SK-N-SH treated with all-trans-retinoic acid at 6 μM for 48 hours (cell line): Measurements from ENCODE around the gene LZTR1.

Experiments used
- RARB ChIP-seq: fragments of 250-450 bp; sonication (Bioruptor Pico); IDR thresholded peaks from 2 replicates; pipeline ENCODE4 v1.8.0; 2021; ENCODE audit warnings: mild to moderate bottlenecking, moderate library complexity
- SNAI2 ChIP-seq: fragments of 250-450 bp; sonication (Bioruptor Pico); IDR thresholded peaks from 2 replicates; pipeline ENCODE4 v1.5.0; 2020; ENCODE audit warnings: mild to moderate bottlenecking, moderate library complexity
- TCF4 ChIP-seq: fragments of 250-450 bp; sonication (Bioruptor Pico); IDR thresholded peaks from 2 replicates; pipeline ENCODE4 v1.8.0; 2021; ENCODE audit warnings: mild to moderate bottlenecking, moderate library complexity, borderline replicate concordance
- TSHZ2 ChIP-seq: fragments of 250-450 bp; sonication (Bioruptor Pico); IDR thresholded peaks from 2 replicates; pipeline ENCODE4 v1.5.0; 2020; ENCODE audit warnings: mild to moderate bottlenecking, moderate library complexity
- TF ChIP-seq, protein P1 (sequence below): fragments of 250-450 bp; sonication (Bioruptor Pico); IDR thresholded peaks from 2 replicates; pipeline ENCODE4 v1.8.0; 2020; ENCODE audit warnings: mild to moderate bottlenecking, moderate library complexity, borderline replicate concordance

DNA sequence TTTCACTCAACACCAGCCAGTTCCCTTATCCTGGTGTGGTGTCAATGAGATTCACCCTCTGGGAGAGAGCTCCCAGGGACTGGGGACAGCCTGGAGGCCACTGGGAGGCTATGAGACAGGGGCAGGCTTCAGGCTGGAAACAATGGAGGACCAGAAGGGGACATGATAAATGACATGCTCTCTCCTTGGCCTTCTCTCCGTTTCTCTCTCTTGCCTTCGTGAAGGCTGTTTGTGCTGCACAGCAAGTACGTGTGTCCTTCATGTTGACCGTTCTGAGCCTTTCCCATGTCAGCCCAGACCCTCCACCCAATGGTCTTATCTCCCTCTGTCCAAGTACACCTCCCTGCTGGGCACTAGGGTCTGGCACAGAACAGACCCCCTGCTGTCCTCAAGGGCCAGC, 1.6 kb upstream of the LZTR1 start:
- TF ChIP-seq TCF4 (CRISPR knock-in tag) (no peak), SNAI2 (CRISPR knock-in tag) (no peak), TSHZ2 (CRISPR knock-in tag) (no peak), RARB (CRISPR knock-in tag) (no peak)
- TF ChIP-seq, protein P1, sequence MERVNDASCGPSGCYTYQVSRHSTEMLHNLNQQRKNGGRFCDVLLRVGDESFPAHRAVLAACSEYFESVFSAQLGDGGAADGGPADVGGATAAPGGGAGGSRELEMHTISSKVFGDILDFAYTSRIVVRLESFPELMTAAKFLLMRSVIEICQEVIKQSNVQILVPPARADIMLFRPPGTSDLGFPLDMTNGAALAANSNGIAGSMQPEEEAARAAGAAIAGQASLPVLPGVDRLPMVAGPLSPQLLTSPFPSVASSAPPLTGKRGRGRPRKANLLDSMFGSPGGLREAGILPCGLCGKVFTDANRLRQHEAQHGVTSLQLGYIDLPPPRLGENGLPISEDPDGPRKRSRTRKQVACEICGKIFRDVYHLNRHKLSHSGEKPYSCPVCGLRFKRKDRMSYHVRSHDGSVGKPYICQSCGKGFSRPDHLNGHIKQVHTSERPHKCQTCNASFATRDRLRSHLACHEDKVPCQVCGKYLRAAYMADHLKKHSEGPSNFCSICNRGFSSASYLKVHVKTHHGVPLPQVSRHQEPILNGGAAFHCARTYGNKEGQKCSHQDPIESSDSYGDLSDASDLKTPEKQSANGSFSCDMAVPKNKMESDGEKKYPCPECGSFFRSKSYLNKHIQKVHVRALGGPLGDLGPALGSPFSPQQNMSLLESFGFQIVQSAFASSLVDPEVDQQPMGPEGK (CRISPR knock-in tag) = no peak
